BLaER1 treated with 17β-estradiol and CSF1 and Interleukin-3, amounts not matched to agents 10 nM and 100 nM (cell line): ENCODE measurements around the gene BAZ1B.
"Not testable (repeated sequence)": the region's sequence is repeated elsewhere in the genome, so short reads cannot be mapped to it uniquely, and the experiment has no call there.

ENCODE experiments used
- H3K27ac ChIP-seq, 11 experiments: shearing (Covaris generic); formaldehyde crosslinking; 2 replicates each; pipeline ENCODE4 v1.8.1; 2022
- H3K27me3 ChIP-seq, 11 experiments: shearing (Covaris generic); formaldehyde crosslinking; 2 replicates each; pipeline ENCODE4 v1.8.1; 2022
- H3K36me3 ChIP-seq, 11 experiments: shearing (Covaris generic); formaldehyde crosslinking; 2 replicates each; pipeline ENCODE4 v1.8.1; 2022
- H3K4me1 ChIP-seq, 10 experiments: shearing (Covaris generic); formaldehyde crosslinking; 2 replicates each; pipeline ENCODE4 v1.8.1; 2022
- H3K4me2 ChIP-seq, 11 experiments: shearing (Covaris generic); formaldehyde crosslinking; 2 replicates each; pipeline ENCODE4 v1.8.1; 2022
- H3K4me3 ChIP-seq, 10 experiments: shearing (Covaris generic); formaldehyde crosslinking; 2 replicates each; pipeline ENCODE4 v1.8.1; 2022
- H3K9ac ChIP-seq, 11 experiments: shearing (Covaris generic); formaldehyde crosslinking; 2 replicates each; pipeline ENCODE4 v1.8.1; 2022
- H3K9me3 ChIP-seq, 11 experiments: shearing (Covaris generic); formaldehyde crosslinking; replicated peaks in 1 of 11; 2 replicates each; pipeline ENCODE4 v1.8.1; 2022
- H4K20me1 ChIP-seq, 11 experiments: shearing (Covaris generic); formaldehyde crosslinking; 2 replicates each; pipeline ENCODE4 v1.8.1; 2022
- Cebpa-rat ChIP-seq, 11 experiments: shearing (Covaris generic); IDR thresholded peaks; 2 replicates each; pipeline ENCODE4 v1.8.1; 2022

BAZ1B gene

DNA sequence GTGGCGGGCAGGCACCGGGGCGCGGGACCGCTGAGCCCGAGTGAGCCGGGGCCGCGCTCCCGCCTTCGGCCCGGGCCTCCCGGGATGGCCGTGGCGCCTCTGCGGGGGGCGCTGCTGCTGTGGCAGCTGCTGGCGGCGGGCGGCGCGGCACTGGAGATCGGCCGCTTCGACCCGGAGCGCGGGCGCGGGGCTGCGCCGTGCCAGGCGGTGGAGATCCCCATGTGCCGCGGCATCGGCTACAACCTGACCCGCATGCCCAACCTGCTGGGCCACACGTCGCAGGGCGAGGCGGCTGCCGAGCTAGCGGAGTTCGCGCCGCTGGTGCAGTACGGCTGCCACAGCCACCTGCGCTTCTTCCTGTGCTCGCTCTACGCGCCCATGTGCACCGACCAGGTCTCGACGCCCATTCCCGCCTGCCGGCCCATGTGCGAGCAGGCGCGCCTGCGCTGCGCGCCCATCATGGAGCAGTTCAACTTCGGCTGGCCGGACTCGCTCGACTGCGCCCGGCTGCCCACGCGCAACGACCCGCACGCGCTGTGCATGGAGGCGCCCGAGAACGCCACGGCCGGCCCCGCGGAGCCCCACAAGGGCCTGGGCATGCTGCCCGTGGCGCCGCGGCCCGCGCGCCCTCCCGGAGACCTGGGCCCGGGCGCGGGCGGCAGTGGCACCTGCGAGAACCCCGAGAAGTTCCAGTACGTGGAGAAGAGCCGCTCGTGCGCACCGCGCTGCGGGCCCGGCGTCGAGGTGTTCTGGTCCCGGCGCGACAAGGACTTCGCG lies 88.0 kb downstream of the BAZ1B start:
- H3K9me3 ChIP-seq = peaks cover 0 to 14% (median 5%) of the 10 kb centered on the region in 11 experiments; a peak in 7 of 22 replicates
- peaks cover 0 to 11% (median 0%) of the 10 kb centered on the region in 11 experiments; a peak in 2 of 22 replicates for H3K27me3 ChIP-seq
- peak overlapping the region in 5 of 11 experiments; percentile 10 to 51 (median 28); a peak in 8 of 22 replicates for H3K27ac ChIP-seq
- H3K4me3 ChIP-seq = peak overlapping the region; percentile 45 to 65 (median 56)
- H3K9ac ChIP-seq = peak overlapping the region; percentile 55 to 77 (median 68); a peak in 21 of 22 replicates
- H3K4me2 ChIP-seq = peak overlapping the region; percentile 66 to 92 (median 79)
- peaks cover 1 to 8% (median 5%) of the 10 kb centered on the region in 11 experiments; a peak in 17 of 22 replicates for H3K36me3 ChIP-seq
- peaks cover 0 to 29% (median 10%) of the 10 kb centered on the region in 11 experiments; a peak in 12 of 22 replicates for H4K20me1 ChIP-seq
- peaks cover 4 to 43% (median 17%) of the 10 kb centered on the region in 10 experiments; a peak in 16 of 20 replicates for H3K4me1 ChIP-seq
- TF ChIP-seq Cebpa-rat (IDR thresholded peaks at IDR 0.05) = no peak

- peak overlapping the region in 7 of 11 experiments; percentile 71 to 92 (median 79); a peak in 11 of 22 replicates for H3K4me2 ChIP-seq
- H3K4me1 ChIP-seq = peaks cover 0 to 30% (median 7%) of the 10 kb centered on the region in 10 experiments; a peak in 12 of 20 replicates
- peak overlapping the region in 1 of 10 experiments; percentile 57; a peak in 1 of 20 replicates for H3K4me3 ChIP-seq
- peaks cover 0 to 14% (median 5%) of the 10 kb centered on the region in 11 experiments; a peak in 7 of 22 replicates for H3K9me3 ChIP-seq
- H3K27me3 ChIP-seq = peaks cover 0 to 11% (median 0%) of the 10 kb centered on the region in 11 experiments; a peak in 2 of 22 replicates
- no peaks in the 10 kb centered on the region for H3K36me3 ChIP-seq
- peaks cover 0 to 15% (median 0%) of the 10 kb centered on the region in 11 experiments; a peak in 5 of 22 replicates for H4K20me1 ChIP-seq
- no peak overlapping the region for H3K27ac ChIP-seq
- no peak for TF ChIP-seq Cebpa-rat (IDR thresholded peaks at IDR 0.05)
- no peak overlapping the region for H3K9ac ChIP-seq
These were observed 89.4 kb downstream of the BAZ1B start for GRCh38 chr7:73432676-73433075.

- peaks cover 0 to 11% (median 0%) of the 10 kb centered on the region in 11 experiments; a peak in 2 of 22 replicates for H3K27me3 ChIP-seq
- TF ChIP-seq Cebpa-rat (IDR thresholded peaks at IDR 0.05) = no peak
- no peaks in the 10 kb centered on the region for H3K36me3 ChIP-seq
- no peak overlapping the region for H3K4me3 ChIP-seq
- no peak overlapping the region for H3K27ac ChIP-seq
- no peak overlapping the region for H3K4me2 ChIP-seq
- H3K9ac ChIP-seq = no peak overlapping the region
- peaks cover 0 to 19% (median 7%) of the 10 kb centered on the region in 10 experiments; a peak in 11 of 20 replicates for H3K4me1 ChIP-seq
- peaks cover 0 to 14% (median 5%) of the 10 kb centered on the region in 11 experiments; a peak in 7 of 22 replicates for H3K9me3 ChIP-seq
- H4K20me1 ChIP-seq = peaks cover 0 to under 1% (median 0%) of the 10 kb centered on the region in 11 experiments; a peak in 2 of 22 replicates
These were observed 90.9 kb downstream of the BAZ1B start for GRCh38 chr7:73431041-73431835.

DNA sequence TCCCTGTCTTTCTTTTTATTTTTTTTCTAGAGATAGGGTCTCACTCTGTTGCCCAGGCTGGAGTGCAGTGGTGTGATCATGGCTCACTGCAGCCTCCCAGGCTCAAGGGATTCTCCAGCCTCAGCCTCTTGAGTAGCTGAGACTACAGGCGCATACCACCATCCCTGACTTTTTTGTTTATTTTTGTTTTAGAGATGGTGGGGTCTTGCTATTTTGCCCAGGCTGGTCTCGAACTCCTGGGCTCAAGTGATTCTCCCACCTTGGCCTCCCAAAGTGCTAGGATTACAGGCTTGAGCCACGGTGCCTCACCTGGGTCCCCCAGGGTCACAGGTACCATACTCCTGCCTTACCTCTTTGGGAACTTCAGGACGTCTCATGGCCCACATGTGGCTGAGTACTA lies 91.6 kb downstream of the BAZ1B start:
- peaks cover 0 to 14% (median 5%) of the 10 kb centered on the region in 11 experiments; a peak in 7 of 22 replicates for H3K9me3 ChIP-seq
- not testable (repeated sequence) for H3K4me3 ChIP-seq, H3K27ac ChIP-seq, H3K9ac ChIP-seq, H3K4me2 ChIP-seq, H4K20me1 ChIP-seq, H3K36me3 ChIP-seq
- H3K4me1 ChIP-seq = peaks cover 0 to 19% (median 7%) of the 10 kb centered on the region in 10 experiments; a peak in 11 of 20 replicates
- peaks cover 0 to 11% (median 0%) of the 10 kb centered on the region in 11 experiments; a peak in 2 of 22 replicates for H3K27me3 ChIP-seq

DNA sequence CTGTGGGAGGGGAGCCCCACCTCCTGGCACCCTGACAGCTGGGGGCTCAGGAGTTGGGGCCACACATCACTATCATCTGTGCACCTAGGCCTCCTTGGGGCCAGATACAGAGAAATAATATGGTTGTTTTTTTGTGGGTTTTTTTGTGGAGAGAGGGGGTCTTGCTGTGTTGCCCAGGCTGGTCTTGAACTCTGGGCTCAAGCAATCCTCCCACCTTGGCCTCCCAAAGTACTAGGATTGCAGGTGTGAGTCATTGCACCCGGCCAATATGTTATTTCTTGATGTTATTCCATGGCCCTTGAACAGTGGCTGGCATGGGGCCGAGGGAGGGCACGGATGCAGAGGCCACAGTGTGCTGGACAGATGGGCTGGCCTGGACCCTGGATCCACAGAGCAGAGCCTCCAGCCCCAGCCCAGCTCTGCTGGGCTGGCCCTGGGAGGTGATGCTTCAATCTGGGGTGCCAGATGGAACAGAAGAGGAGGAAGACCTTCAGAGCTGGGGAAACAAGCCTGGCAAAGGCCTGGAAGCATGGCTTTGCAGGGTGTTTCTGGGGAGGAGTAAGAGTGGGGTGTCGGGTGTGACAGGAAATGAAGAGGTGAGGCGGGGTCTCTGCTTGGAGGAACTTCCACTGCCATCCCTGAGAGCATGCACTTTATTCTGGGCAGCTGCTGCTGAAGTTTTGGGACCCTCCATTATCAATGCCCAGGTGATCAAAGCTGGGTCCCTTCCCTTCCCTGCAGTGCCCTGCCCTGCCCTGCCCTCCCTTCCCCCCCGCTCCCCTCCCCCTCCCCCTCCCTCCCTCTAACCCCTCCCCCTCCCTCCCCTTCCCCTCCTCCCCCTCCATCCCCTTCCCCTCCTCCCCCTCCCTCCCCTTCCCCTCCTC lies 92.2 kb downstream of the BAZ1B start:
- Histone ChIP-seq H3K4me2 (peak overlapping the region in 5 of 11 experiments; percentile 8 to 41 (median 21); a peak in 2 of 22 replicates), H3K9ac (no peak overlapping the region), H3K36me3 (no peaks in the 10 kb centered on the region), H4K20me1 (no peaks in the 10 kb centered on the region; a peak in 1 of 22 replicates), H3K9me3 (peaks cover 0 to 12% (median 5%) of the 10 kb centered on the region in 11 experiments; a peak in 7 of 22 replicates), H3K4me1 (peaks cover 0 to 19% (median 7%) of the 10 kb centered on the region in 10 experiments; a peak in 11 of 20 replicates), H3K27me3 (peaks cover 0 to 11% (median 0%) of the 10 kb centered on the region in 11 experiments; a peak in 2 of 22 replicates), H3K27ac (no peak overlapping the region), H3K4me3 (no peak overlapping the region)
- TF ChIP-seq Cebpa-rat (IDR thresholded peaks at IDR 0.05) = no peak

DNA sequence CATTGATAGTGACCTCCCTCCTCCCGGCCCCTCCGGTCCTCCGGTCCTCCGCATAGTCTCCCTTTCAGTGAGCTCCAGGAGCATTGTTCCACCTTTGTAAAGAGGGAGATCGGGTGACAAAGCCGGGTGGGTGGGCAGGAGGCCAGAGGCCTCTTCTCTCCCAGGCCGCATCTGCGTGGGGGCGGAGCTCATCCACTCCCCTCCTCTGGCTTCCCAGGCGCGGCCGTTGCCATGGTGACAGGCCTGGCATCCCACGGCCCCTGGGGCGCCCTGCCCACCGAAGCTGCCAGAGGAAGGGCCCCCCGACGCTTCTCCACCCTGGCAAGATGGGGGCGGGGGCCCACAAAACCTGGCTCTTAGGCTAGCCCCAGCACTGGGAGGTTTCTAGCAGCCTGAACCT lies 92.9 kb downstream of the BAZ1B start:
- Histone ChIP-seq H3K9ac (no peak overlapping the region), H3K9me3 (peaks cover 0 to 6% (median 3%) of the 10 kb centered on the region in 11 experiments; a peak in 7 of 22 replicates), H4K20me1 (no peaks in the 10 kb centered on the region), H3K36me3 (no peaks in the 10 kb centered on the region), H3K4me3 (no peak overlapping the region), H3K27me3 (peaks cover 0 to 10% (median 5%) of the 10 kb centered on the region in 11 experiments; a peak in 9 of 22 replicates), H3K4me2 (peak overlapping the region in 5 of 11 experiments; percentile 8 to 41 (median 21); a peak in 3 of 22 replicates), H3K27ac (no peak overlapping the region), H3K4me1 (peaks cover 4 to 21% (median 8%) of the 10 kb centered on the region in 10 experiments; a peak in 18 of 20 replicates)
- no peak for TF ChIP-seq Cebpa-rat (IDR thresholded peaks at IDR 0.05)

GRCh38 chr7:73427902-73428787 lies 93.9 kb downstream of the BAZ1B start:
- Histone ChIP-seq H3K4me1 (peaks cover 10 to 26% (median 18%) of the 10 kb centered on the region in 10 experiments), H3K4me2 (no peak overlapping the region), H3K9me3 (no peaks in the 10 kb centered on the region), H3K9ac (no peak overlapping the region), H3K36me3 (no peaks in the 10 kb centered on the region), H3K4me3 (no peak overlapping the region), H3K27ac (no peak overlapping the region), H3K27me3 (peaks cover 0 to 13% (median 11%) of the 10 kb centered on the region in 11 experiments; a peak in 14 of 22 replicates), H4K20me1 (no peaks in the 10 kb centered on the region; a peak in 1 of 22 replicates)
- TF ChIP-seq Cebpa-rat (IDR thresholded peaks at IDR 0.05) = no peak
